Left colon (tissue), 2 donors: Measurements from ENCODE around the gene NKD1. TPM values are rescaled to one million over a fixed set of nuclear protein-coding genes. Genes with fewer than 3 reads are reported as not detected.

Experiments used
- ATAC-seq: fragments of 200-7000 bp; cut with Tn5 transposase; one replicate; pipeline ENCODE4 v1.9.1; 2020; ENCODE audit warnings: mild to moderate bottlenecking, moderate library complexity
- DNase-seq, 2 donors: peaks; one replicate each; pipeline ENCODE4 v3.0.0-alpha.2; 2020
- intact Hi-C, 2 donors: fragments of 100-400 bp; cut with DNase I in 1 of 2; cut with micrococcal nuclease in 1 of 2; formaldehyde crosslinking; loops; one replicate each; pipeline versions ENCODE4 v1.11.2 to v1.14.0; 2022; cut with DNase I, micrococcal nuclease
- total RNA-seq, 2 donors: library from RNA; stranded (reverse); fragmentation: NEBNext Ultra II Directional; extraction: Animal tissue kit (Norgen Biotek cat#: 25700); gene quantifications; one replicate each; pipeline ENCODE4 v1.2.1, GENCODE V29; 2021
- donor health status: DM: no; HTN: no; CAD: no.
- donor health status: DM: yes; HTN: yes; CAD: no.

Gene NKD1
- total RNA-seq, 2 donors from 2014 or later: 1.6 to 5.6 TPM

DNA sequence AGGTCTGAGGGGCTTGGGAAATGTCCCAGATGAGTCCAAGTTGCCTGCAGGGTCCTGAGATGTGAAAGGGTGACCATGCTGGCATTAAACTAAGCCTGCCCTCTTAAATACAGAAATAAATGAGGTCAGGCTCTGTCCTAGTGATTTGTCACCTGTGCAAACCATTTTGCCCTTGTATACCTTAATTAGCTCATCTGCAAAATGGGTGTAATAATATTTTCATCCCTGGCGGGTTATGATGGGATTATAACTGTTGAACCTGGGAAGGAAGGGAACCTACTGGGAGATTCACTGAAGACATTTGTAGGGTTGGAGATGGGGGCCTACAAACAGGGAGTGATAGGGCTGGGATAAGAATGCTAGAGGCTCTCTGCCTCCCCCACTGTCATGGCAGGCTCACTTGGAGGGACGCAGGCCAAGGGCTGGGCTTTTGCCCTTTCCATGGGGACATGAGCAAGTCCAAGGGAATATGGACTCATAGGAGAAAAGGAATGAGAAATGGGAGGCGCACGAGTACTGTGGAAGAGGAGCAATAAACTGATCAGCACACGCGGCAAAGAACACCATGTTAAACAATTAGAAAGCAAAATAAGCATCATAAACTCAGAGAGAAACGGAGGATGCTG is 4.4 kb downstream of the NKD1 start:
- intact Hi-C loops: no loop called here
- DNase-seq (no peak), ATAC-seq (no peak)

DNA sequence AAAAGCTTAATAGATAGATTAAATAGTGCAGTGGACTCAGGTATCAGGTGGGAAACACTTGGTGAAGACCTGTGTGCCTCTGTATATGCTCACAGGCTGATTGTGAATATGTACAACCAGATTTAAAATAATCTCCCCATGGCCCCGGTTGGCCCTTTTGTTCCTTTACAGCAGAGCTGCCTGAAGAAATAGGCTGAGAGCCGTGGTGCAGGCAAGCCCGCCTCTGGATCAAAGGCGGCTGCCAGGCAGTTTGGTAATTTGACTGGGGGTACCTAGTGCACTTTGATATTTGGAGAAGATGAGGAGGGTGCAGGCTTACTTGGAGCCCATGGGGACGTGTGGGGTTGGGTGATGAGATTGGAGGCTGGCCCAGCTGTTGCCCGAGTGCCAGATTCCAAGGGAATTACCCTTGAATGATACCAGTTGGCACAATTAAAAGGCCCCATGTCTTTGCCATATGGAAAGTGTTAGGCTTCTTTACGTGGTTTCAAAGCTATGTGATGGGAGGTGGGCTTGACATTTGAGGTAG is 5.0 kb downstream of the NKD1 start:
- no peak for ATAC-seq
- intact Hi-C loops: no loop called here
- DNase-seq: no peak

DNA sequence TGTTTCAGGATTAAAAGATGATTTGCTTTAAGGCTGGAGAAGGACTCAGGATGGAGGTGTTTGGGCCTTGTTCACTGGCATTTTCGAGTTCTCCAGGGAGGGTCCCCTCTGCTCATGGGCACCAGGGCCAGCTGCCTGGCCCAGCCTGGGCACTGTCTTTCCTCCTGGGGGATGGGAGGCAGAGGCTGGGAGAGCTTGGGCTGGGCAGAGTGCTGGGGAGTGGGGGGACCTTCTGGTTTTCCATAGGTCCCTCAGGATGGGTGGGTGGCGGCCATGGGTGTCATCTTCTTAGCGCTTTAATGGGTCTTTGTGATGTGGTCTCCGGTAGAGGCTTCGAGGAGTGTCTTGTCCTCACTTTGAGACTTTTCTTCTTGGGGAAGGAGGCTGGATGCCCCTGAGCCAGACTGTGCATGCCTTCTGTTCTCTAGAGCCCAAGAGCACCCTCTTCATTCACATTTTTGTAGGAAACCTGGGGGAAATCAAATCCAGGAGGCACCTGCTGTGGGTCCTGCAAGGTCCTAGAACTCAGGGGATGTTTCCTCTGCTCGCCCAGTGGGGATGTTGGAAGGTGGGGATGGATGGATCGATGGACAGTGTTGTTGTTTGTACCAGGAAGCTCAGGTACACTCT is 5.7 kb downstream of the NKD1 start:
- intact Hi-C loops: no loop called here
- DNase-seq: no peak
- ATAC-seq: no peak

DNA sequence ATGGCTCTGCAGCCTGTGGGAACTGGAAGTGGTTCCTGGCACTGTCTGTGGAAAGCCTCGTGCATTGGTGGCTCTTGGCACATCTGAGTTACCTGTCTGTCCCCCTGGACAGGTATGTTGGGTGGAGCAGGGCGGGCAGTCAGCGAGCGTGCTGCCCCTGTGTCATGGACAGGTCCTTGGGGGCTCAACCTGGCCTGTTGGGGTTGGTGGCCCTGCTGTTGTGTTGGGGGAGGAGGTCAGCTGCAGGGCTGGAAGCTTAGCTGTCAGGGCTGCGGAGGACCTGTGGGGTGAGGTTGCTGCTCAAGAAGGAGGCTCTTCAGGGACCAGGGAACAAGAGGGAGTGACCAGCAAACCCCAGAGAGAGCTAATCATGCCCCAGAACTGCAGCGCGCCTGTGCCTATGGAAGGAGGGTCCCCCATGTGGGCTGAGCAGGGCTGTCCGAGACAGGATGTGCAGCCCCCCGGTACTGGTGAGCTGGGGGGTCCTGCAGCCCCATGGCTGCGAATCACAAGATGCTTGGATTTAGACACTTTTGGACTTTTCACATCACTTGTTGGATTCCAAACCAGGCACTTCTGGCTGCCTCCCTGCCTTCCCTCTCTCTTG is 7.2 kb downstream of the NKD1 start:
- ATAC-seq (no peak), DNase-seq (no peak)
- intact Hi-C loops: no loop called here

DNA sequence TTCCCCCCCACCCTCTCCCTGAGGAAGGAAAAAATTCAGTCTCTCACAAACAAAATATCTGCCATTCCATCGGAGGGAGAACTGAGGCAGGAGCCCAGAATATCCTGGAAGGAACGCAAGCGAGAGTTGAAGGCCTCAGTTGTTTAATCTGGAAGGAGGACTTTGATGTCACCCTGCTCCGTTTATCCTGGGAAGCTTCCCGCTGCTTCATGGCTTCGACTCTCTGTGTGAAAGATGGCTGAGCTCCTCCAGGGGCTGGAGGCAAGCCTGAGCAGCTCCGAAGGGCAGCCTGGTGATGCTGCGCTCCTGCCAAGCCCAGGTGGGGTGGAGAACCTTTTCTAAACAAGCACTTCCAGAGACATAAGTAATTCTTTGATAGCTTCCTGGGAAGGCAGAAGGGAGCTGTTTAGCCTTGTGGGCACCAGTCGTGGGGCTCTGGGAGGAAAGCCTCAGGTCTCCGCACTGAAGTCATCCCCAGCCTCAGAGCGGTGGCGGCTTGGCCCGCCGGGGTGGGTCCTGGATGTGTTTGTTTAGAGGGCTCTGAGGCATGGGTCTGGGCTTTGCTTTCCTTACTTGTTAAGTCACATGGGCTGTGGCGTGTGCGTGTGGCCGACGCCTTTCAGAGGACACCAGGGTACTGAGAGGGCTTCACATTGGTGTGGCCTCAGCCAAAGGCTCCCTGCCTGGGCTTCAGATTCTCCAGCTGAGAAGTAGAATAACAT is 7.9 kb downstream of the NKD1 start:
- intact Hi-C loops: no loop called here
- DNase-seq (no peak), ATAC-seq (no peak)

DNA sequence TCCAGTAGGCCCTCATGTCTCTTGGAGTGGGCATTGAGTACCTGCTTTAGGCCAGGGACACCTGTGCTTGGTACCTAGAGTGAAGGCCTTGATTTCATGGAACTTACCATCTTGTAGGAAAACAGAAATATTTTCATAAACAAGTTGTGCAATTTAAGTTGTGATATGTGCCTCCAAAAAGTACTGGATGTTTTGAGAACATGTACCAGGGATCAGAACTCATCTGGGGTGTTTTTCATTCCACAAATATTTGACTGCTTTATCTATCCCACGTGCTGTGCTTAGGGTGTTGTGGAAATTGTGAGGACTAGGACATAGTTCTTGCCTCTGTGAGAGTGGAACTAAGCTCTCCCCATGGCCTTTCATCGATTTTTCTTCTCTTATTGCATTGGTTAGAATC is 8.8 kb downstream of the NKD1 start:
- DNase-seq: no peak
- no peak for ATAC-seq
- intact Hi-C loops: no loop called here

DNA sequence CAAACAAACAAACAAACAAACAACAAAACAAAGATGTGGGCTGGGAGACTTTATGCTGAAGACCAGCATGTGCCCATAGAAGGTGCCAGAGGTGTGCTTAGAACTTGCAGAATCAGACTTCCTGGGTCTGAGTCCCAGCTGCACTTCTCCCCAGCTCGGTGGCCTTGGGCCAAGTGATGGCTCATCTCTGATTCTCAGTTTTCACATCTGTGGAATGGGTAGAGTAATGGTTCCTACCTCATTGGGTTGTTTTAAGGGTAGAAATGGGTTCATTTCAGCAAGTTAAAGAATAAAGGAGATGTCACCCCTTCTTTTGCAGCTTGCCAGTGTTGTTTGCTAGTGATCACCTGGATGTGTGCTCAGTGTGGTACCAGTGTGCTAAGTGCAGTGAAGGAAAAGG is 10.7 kb downstream of the NKD1 start:
- ATAC-seq: no peak
- DNase-seq: no peak
- intact Hi-C loops: no loop called here

DNA sequence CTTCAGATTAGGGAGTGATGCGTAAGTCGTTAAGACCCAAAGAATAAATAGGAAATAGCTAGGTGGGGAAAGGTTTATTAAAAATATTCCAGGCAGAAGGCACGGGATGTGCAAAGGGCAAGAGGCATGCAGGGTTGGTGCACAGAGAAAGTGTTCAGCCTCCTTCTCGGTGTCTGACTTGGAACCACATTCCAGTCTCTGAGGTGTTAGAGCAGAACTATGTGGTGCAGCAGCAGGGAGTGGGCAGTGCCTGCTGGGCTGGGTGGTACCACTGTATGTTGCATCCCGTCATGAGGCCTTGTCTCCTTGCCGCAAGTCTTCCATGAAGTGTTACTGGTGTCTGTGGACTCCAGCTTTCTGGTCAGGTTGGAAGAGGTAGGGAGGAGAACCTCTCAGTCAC is 11.1 kb downstream of the NKD1 start:
- intact Hi-C loops: no loop called here
- DNase-seq: no peak

DNA sequence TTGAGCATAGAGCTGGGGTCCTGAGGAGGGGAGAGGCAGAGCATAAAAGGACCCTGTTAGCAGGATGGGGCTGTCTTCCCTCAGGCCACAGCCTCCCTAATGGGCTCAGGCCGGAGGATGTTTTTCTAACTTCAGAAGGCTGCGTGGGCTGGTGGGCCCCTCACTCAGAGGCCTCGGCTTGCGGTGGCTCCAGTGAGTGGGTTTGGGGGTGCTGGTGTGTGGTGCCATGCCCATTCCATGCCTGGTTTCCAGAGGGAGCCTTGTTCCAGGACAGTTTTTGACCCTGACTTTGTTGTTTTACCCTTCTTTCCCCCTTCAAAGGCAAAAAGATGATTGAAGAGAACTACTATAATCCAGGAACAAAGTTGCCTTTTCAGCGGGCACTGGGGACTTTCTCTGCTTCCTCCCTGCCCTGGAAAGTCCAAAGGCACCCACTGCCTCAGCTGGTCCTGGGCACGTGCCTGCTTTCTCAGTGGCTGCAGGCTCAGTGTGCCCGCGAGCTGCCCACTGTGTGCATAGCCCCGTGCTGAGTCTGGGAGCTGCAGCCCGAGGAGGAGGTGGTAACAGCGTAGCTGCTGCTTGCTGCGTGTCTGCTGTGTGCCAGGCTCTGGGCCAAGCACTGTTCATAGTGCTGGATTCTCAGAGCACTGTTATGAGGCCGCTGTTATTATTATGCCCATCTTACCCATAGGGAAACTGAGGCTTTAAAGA is 11.8 kb downstream of the NKD1 start:
- no peak for DNase-seq
- ATAC-seq: no peak
- intact Hi-C loops: no loop called here

More for the DNA sequence above, 11.1 kb downstream of the NKD1 start:
- no peak for ATAC-seq

DNA sequence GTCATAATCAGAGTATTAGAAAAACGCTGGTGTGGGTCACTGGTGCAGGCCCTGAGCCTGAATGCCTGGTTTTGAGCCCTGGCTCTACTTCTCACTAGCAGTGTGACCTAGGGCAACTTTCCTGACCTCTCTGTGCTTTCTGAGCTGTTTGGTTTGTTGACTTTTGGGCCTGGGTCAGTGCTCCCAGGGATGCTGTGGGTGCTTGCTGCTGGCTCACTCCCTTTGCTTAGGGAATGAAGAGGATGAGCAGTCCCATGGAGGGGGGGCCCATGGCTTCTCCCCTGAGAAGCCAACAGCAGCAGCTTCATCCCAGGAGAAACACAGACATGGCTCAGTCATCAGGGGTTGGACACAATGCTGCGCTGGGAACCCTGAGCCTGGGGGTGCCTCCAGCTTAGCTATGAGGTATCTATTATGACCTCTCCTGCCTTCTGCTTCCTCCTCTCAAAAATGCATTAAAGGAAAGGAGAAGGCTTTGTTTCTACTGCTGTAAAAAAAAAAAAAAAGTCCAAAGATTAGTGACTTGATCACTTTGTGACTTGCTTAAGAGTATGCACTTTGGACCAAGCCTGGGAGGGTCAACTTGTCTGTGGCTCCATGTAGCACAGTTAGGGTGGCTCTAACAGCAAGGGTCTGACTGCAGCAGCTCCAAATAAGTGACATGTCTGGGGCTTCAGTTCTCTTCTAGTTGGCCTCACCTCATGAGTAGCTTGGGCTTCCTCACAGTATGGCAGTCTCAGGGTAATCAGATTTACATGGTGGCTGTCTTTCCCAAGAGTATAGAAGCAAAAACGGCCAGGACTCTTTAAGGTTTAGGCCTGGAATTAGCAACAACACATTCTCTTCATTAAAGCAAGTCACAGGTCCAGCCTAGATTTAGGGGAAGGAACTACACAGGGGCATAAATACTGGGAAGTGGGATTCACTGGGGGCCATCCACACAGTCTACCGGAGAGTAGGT is 13.0 kb downstream of the NKD1 start:
- ATAC-seq: peak; percentile 90
- no peak for DNase-seq

DNA sequence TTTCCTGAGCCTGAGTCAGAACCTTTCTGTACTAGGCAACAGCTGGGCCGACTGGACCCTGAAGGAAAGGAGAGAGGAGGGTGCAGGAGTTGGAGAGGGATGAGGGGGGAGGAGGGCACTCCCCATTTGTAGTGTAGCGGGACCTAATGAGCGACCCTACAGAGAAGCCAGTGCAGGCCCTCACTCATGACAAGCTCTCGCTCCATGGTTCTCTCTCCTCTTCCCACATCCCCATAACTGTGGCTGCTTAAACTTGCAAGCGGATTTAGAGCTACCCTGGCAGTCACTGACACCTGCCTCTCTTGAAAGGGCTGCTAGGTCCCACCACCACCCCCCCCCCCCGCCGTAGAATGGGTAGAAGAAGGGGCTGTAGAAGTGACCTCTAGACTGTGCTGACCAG is 14.5 kb downstream of the NKD1 start:
- no peak for ATAC-seq
- intact Hi-C loops: no loop called here
- DNase-seq: no peak

More for the DNA sequence above, 13.0 kb downstream of the NKD1 start:
- intact Hi-C loops: no loop called here

DNA sequence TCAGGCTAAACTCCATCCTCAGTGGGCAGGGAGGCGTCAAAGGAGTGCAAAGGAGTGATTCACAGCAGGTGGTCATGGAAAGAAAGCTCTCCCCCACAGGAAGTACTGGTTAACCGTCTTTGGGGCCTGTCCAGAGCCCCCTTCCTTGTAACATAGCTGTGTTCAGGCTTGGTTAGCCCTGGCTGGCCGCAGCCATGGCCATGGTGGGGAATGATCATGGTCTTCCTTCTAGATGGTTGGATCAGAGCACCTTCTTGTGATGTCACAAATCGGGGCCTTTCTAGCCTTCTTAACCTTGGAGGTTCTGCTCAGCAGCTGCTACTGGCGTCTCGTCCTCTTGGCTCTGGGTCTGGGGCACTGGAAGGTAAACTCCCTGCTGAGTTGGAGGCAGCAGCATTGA is 15.8 kb downstream of the NKD1 start:
- intact Hi-C loops: no loop called here
- DNase-seq (no peak), ATAC-seq (no peak)

DNA sequence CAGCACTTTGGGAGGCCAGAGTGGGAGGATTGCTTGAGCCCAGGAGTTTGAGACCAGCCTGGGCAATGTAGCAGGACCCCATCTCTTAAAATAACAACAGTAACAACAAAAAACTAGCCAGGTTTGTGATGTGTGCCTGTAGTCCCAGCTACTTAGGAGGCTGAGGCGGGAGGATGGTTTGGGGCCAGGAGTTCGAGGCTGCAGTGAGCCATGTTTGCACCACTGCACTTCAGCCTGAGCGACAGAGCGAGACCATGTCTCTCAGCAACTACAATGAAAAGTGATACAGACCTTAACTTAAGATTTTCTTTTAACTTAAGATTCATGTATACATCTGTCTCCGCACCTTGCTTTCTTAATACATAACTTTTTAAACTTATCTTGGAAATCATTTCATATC is 17.2 kb downstream of the NKD1 start:
- DNase-seq (no peak), ATAC-seq (no peak)
- intact Hi-C loops: no loop called here

DNA sequence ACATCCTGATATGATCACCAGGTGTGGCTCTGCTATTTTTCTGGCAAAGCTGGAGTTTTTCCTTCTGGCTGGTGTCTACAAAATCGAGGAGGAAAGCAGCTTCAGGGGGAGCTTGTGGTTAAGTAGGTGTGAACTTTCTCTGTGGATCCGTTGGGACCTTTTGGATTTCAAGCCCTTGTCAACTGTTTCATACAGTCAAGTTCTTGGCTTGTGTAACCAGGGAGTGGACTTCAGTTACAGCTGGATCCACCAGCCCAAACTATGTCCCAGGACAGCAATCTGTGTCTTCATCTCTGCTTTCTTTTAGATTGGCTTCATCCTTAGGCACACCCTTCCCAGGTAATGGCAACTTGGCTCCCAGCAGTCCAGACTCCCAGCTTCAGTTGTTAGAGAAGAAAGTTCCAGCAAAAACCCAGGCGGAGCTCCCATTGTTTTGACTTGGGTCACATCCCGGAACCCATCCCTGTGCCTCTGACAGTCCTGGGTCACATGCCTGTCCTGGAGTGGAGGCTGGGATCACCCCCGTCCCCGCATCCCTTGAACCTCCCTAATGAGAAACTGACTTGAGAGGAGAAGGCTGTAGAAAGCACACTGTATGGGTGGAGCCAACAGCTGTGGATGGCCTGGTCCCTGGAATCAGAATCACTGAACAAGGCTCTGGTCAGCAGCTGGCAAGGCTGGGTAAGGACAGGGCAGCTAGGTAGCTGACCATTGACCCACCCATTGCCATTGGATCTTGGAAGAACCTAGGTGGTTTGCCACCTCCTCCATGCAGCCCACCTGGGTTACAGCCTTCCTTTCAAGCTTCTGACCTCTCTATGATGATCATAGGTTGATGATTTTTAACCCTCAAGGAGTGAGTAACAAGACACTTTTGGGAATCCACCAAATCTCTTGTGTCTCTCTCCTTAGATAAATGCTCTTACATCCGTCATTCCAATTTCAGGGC is 18.1 kb downstream of the NKD1 start:
- ATAC-seq: no peak
- intact Hi-C loops: no loop called here
- DNase-seq: no peak

DNA sequence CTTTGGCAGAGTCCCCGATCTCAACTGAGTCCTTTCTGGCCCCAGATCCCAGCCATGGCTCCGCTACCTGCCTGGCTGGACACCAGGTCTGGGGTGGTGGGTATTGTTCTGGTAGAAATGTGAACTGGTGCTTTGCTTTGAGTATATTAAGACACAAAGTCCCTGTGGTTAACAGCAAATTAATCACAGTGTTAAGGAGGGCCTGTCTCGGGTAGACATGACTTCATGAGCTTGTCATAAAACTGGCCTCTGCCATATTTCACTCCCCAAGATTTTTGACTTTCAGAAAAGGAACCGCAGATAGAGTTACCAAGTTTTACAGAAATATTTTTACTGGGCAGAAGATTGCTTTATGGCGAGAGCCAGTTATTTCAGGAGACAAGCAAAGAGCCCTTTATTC is 19.5 kb downstream of the NKD1 start:
- ATAC-seq: no peak
- DNase-seq: no peak
- intact Hi-C loops: no loop called here

DNA sequence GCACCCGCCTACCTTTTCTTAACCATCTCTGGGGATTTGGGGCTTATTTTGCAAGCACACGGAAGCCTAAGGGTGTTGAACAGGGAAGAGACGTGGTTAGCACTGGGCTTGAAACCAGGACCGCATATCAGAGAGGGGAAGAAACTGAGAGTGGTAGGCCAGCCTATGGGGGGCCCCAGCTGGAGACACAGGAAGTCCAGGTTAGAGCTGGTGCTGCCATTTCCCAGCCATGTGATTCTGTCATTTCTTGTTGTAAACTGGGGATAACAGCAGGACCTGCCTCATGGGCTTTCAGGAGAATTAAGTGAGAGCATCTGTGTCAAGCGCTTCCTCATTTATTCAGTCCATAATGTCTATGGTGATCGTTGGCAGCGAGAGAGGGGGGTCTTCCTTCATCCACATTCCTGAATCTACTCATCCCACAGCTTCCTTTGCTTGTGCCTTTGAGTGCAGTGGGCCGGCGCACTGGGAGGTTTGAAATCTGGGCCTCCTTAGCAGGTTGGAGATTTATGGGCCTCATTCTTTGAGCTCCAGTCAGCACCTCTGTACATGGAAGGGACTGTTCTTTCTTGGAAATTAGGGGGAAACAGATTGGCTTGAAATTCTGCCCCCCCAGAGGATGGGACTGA is 20.1 kb downstream of the NKD1 start:
- DNase-seq: no peak
- ATAC-seq: no peak
- intact Hi-C loops: no loop called here

DNA sequence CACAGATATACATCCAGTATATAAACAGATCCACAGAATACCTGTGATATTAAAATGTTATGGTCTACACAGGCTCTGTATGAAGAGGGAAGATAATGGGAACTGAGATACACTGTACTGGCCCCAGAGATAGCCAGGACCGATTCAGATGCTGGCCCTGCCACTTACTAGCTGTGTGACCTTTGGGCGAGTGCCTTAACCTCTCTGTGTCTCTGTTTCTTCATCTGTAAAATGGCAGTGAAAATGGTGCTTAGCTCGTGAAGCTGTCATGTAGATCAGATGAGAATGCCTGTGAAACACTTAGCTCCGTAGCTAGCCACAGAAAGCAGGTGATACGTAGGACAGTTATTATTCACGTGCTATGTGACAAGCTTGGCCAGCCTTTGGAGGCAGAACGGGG is 22.2 kb downstream of the NKD1 start:
- DNase-seq: no peak
- intact Hi-C loops: no loop called here
- no peak for ATAC-seq
